Measurements from ENCODE around the gene SF3A2.

Gene SF3A2

GRCh38 chr19:2197270-2197669 is 39.4 kb upstream of the SF3A2 start:
- Histone ChIP-seq H2BK15ac (ENCODE audit: low read length) (no peak overlapping the region), H2BK120ac (ENCODE audit: low read depth, low read length) (no peak overlapping the region), H4K91ac (ENCODE audit: low read depth, low read length, poor library complexity) (no peak overlapping the region), H3K9me3 (replicated peaks in 1 of 2; ENCODE audit: control insufficient read depth in 2 of 2, insufficient read depth in 1 of 2, low read depth in 1 of 2, low read length in 2 of 2) (no peaks in the 10 kb centered on the region), H2BK5ac (ENCODE audit: low read length) (peak overlapping the region; percentile 53), H3K36me3 (replicated peaks in 1 of 2; ENCODE audit: control insufficient read depth in 2 of 2, insufficient read depth in 2 of 2, low read length in 2 of 2) (peaks cover 42 to 87% of the 10 kb centered on the region in 2 donors), H3K4me1 (ENCODE audit: control insufficient read depth in 2 of 2, insufficient read depth in 1 of 2, low read depth in 1 of 2, low read length in 2 of 2) (peaks cover 0 to 7% of the 10 kb centered on the region in 2 donors), H3K4me2 (ENCODE audit: insufficient read depth, low read length, poor library complexity, severe bottlenecking) (no peak overlapping the region), H3K14ac (ENCODE audit: low read length) (peak overlapping the region; percentile 17), H2AK5ac (ENCODE audit: low read depth, low read length) (no peak overlapping the region), H3K18ac (ENCODE audit: low read length) (peak overlapping the region; percentile 59), H3K27me3 (ENCODE audit: control insufficient read depth in 3 of 3, insufficient read depth in 3 of 3, low read depth in 1 of 3, low read length in 3 of 3) (no peaks in the 10 kb centered on the region), H3K4ac (ENCODE audit: low read length) (no peak overlapping the region), H3K27ac (replicated peaks; ENCODE audit: low read length) (no peak overlapping the region), H4K8ac (ENCODE audit: low read depth, low read length) (no peak overlapping the region), H2AFZ (ENCODE audit: low read length) (no peak overlapping the region), H3K4me3 (ENCODE audit: low read length in 2 of 2) (no peak overlapping the region), H2BK12ac (ENCODE audit: low read length) (peak overlapping the region; percentile 30), H3K23ac (ENCODE audit: low read depth, low read length, poor library complexity) (no peak overlapping the region), H3K79me1 (ENCODE audit: low read depth, low read length) (peaks cover 25% of the 10 kb centered on the region), H3K9ac (ENCODE audit: low read depth, low read length, poor library complexity) (peak overlapping the region; percentile 70)
- no peak for DNase-seq (ENCODE audit: low spot score)
- no CpG with 5 or more reads among the region's 15 CpGs for WGBS, 2 donors (ENCODE audit: extremely low coverage in 2 of 2, insufficient read length in 2 of 2, insufficient replicate concordance in 1 of 2)

GRCh38 chr19:2198317-2198716 is 38.3 kb upstream of the SF3A2 start:
- H3K9ac ChIP-seq (ENCODE audit: low read depth, low read length, poor library complexity) = no peak overlapping the region
- no peaks in the 10 kb centered on the region for H3K9me3 ChIP-seq (replicated peaks in 1 of 2; ENCODE audit: control insufficient read depth in 2 of 2, insufficient read depth in 1 of 2, low read depth in 1 of 2, low read length in 2 of 2)
- H2AFZ ChIP-seq (ENCODE audit: low read length) = no peak overlapping the region
- no peak overlapping the region for H2BK120ac ChIP-seq (ENCODE audit: low read depth, low read length)
- H3K4me2 ChIP-seq (ENCODE audit: insufficient read depth, low read length, poor library complexity, severe bottlenecking) = no peak overlapping the region
- H3K79me1 ChIP-seq (ENCODE audit: low read depth, low read length) = peaks cover 27% of the 10 kb centered on the region
- no peaks in the 10 kb centered on the region for H3K27me3 ChIP-seq (ENCODE audit: control insufficient read depth in 3 of 3, insufficient read depth in 3 of 3, low read depth in 1 of 3, low read length in 3 of 3)
- peak overlapping the region; percentile 63 for H3K14ac ChIP-seq (ENCODE audit: low read length)
- peak overlapping the region; percentile 1 for H2BK5ac ChIP-seq (ENCODE audit: low read length)
- WGBS, 2 donors (ENCODE audit: extremely low coverage in 2 of 2, insufficient read length in 2 of 2, insufficient replicate concordance in 1 of 2) = no CpG with 5 or more reads among the region's 22 CpGs
- no peak overlapping the region for H3K4me3 ChIP-seq (ENCODE audit: low read length in 2 of 2)
- no peak overlapping the region for H3K27ac ChIP-seq (replicated peaks; ENCODE audit: low read length)
- no peak overlapping the region for H2AK5ac ChIP-seq (ENCODE audit: low read depth, low read length)
- H3K18ac ChIP-seq (ENCODE audit: low read length) = no peak overlapping the region
- DNase-seq (ENCODE audit: low spot score) = no peak
- no peak overlapping the region for H4K91ac ChIP-seq (ENCODE audit: low read depth, low read length, poor library complexity)
- H3K36me3 ChIP-seq (replicated peaks in 1 of 2; ENCODE audit: control insufficient read depth in 2 of 2, insufficient read depth in 2 of 2, low read length in 2 of 2) = peaks cover 36 to 85% of the 10 kb centered on the region in 2 donors
- H2BK15ac ChIP-seq (ENCODE audit: low read length) = no peak overlapping the region
- peak overlapping the region; percentile 48 for H4K8ac ChIP-seq (ENCODE audit: low read depth, low read length)
- H2BK12ac ChIP-seq (ENCODE audit: low read length) = no peak overlapping the region
- peak overlapping the region; percentile 35 for H3K23ac ChIP-seq (ENCODE audit: low read depth, low read length, poor library complexity)
- no peak overlapping the region for H3K4ac ChIP-seq (ENCODE audit: low read length)
- H3K4me1 ChIP-seq (ENCODE audit: control insufficient read depth in 2 of 2, insufficient read depth in 1 of 2, low read depth in 1 of 2, low read length in 2 of 2) = peaks cover 0 to 7% of the 10 kb centered on the region in 2 donors

GRCh38 chr19:2199215-2199614 is 37.4 kb upstream of the SF3A2 start:
- H2BK12ac ChIP-seq (ENCODE audit: low read length) = no peak overlapping the region
- peak overlapping the region; percentile 76 for H3K9ac ChIP-seq (ENCODE audit: low read depth, low read length, poor library complexity)
- H2AK5ac ChIP-seq (ENCODE audit: low read depth, low read length) = no peak overlapping the region
- no peak overlapping the region for H2BK15ac ChIP-seq (ENCODE audit: low read length)
- peak overlapping the region; percentile 68 for H3K23ac ChIP-seq (ENCODE audit: low read depth, low read length, poor library complexity)
- peaks cover 32% of the 10 kb centered on the region for H3K79me1 ChIP-seq (ENCODE audit: low read depth, low read length)
- peak; percentile 30 for DNase-seq (ENCODE audit: low spot score)
- H2BK5ac ChIP-seq (ENCODE audit: low read length) = no peak overlapping the region
- peaks cover 0 to 7% of the 10 kb centered on the region in 2 donors for H3K4me1 ChIP-seq (ENCODE audit: control insufficient read depth in 2 of 2, insufficient read depth in 1 of 2, low read depth in 1 of 2, low read length in 2 of 2)
- no peak overlapping the region for H3K4ac ChIP-seq (ENCODE audit: low read length)
- no peak overlapping the region for H3K4me3 ChIP-seq (ENCODE audit: low read length in 2 of 2)
- no peak overlapping the region for H4K8ac ChIP-seq (ENCODE audit: low read depth, low read length)
- no peaks in the 10 kb centered on the region for H3K27me3 ChIP-seq (ENCODE audit: control insufficient read depth in 3 of 3, insufficient read depth in 3 of 3, low read depth in 1 of 3, low read length in 3 of 3)
- H3K36me3 ChIP-seq (replicated peaks in 1 of 2; ENCODE audit: control insufficient read depth in 2 of 2, insufficient read depth in 2 of 2, low read length in 2 of 2) = peaks cover 37 to 87% of the 10 kb centered on the region in 2 donors
- no peak overlapping the region for H2AFZ ChIP-seq (ENCODE audit: low read length)
- H4K91ac ChIP-seq (ENCODE audit: low read depth, low read length, poor library complexity) = no peak overlapping the region
- no CpG with 5 or more reads among the region's 18 CpGs for WGBS, 2 donors (ENCODE audit: extremely low coverage in 2 of 2, insufficient read length in 2 of 2, insufficient replicate concordance in 1 of 2)
- H3K9me3 ChIP-seq (replicated peaks in 1 of 2; ENCODE audit: control insufficient read depth in 2 of 2, insufficient read depth in 1 of 2, low read depth in 1 of 2, low read length in 2 of 2) = peaks cover 0 to 3% of the 10 kb centered on the region in 2 donors
- no peak overlapping the region for H3K4me2 ChIP-seq (ENCODE audit: insufficient read depth, low read length, poor library complexity, severe bottlenecking)
- H2BK120ac ChIP-seq (ENCODE audit: low read depth, low read length) = no peak overlapping the region
- peak overlapping the region; percentile 51 for H3K27ac ChIP-seq (replicated peaks; ENCODE audit: low read length)
- no peak overlapping the region for H3K14ac ChIP-seq (ENCODE audit: low read length)
- H3K18ac ChIP-seq (ENCODE audit: low read length) = peak overlapping the region; percentile 84

GRCh38 chr19:2199861-2200623 is 36.6 kb upstream of the SF3A2 start:
- Histone ChIP-seq H2AFZ (ENCODE audit: low read length) (no peak overlapping the region), H3K9ac (ENCODE audit: low read depth, low read length, poor library complexity) (no peak overlapping the region), H3K27me3 (ENCODE audit: control insufficient read depth in 3 of 3, insufficient read depth in 3 of 3, low read depth in 1 of 3, low read length in 3 of 3) (no peaks in the 10 kb centered on the region), H2BK15ac (ENCODE audit: low read length) (no peak overlapping the region), H3K27ac (replicated peaks; ENCODE audit: low read length) (no peak overlapping the region), H3K14ac (ENCODE audit: low read length) (peak overlapping the region; percentile 47), H3K18ac (ENCODE audit: low read length) (peak overlapping the region; percentile 5), H3K4me1 (ENCODE audit: control insufficient read depth in 2 of 2, insufficient read depth in 1 of 2, low read depth in 1 of 2, low read length in 2 of 2) (peaks cover 0 to 7% of the 10 kb centered on the region in 2 donors), H2AK5ac (ENCODE audit: low read depth, low read length) (no peak overlapping the region), H2BK12ac (ENCODE audit: low read length) (no peak overlapping the region), H3K79me1 (ENCODE audit: low read depth, low read length) (peaks cover 32% of the 10 kb centered on the region), H3K23ac (ENCODE audit: low read depth, low read length, poor library complexity) (no peak overlapping the region), H2BK5ac (ENCODE audit: low read length) (no peak overlapping the region), H3K4ac (ENCODE audit: low read length) (no peak overlapping the region), H2BK120ac (ENCODE audit: low read depth, low read length) (no peak overlapping the region), H3K9me3 (replicated peaks in 1 of 2; ENCODE audit: control insufficient read depth in 2 of 2, insufficient read depth in 1 of 2, low read depth in 1 of 2, low read length in 2 of 2) (peaks cover 0 to 3% of the 10 kb centered on the region in 2 donors), H4K8ac (ENCODE audit: low read depth, low read length) (peak overlapping the region; percentile 29), H3K4me2 (ENCODE audit: insufficient read depth, low read length, poor library complexity, severe bottlenecking) (no peak overlapping the region), H3K4me3 (ENCODE audit: low read length in 2 of 2) (no peak overlapping the region), H4K91ac (ENCODE audit: low read depth, low read length, poor library complexity) (no peak overlapping the region), H3K36me3 (replicated peaks in 1 of 2; ENCODE audit: control insufficient read depth in 2 of 2, insufficient read depth in 2 of 2, low read length in 2 of 2) (peaks cover 37 to 84% of the 10 kb centered on the region in 2 donors)
- no peak for DNase-seq (ENCODE audit: low spot score)
- no CpG with 5 or more reads among the region's 37 CpGs for WGBS, 2 donors (ENCODE audit: extremely low coverage in 2 of 2, insufficient read length in 2 of 2, insufficient replicate concordance in 1 of 2)
